ENCODE measurements around the gene RETSAT. TPM values are rescaled to one million over a fixed set of nuclear protein-coding genes. Genes with fewer than 3 reads are reported as not detected.
"Not testable (repeated sequence)": the region's sequence is repeated elsewhere in the genome, so short reads cannot be mapped to it uniquely, and the experiment has no call there.

Gene RETSAT
- total RNA-seq, 1 donor from 2014 or later: 34.1 TPM

DNA sequence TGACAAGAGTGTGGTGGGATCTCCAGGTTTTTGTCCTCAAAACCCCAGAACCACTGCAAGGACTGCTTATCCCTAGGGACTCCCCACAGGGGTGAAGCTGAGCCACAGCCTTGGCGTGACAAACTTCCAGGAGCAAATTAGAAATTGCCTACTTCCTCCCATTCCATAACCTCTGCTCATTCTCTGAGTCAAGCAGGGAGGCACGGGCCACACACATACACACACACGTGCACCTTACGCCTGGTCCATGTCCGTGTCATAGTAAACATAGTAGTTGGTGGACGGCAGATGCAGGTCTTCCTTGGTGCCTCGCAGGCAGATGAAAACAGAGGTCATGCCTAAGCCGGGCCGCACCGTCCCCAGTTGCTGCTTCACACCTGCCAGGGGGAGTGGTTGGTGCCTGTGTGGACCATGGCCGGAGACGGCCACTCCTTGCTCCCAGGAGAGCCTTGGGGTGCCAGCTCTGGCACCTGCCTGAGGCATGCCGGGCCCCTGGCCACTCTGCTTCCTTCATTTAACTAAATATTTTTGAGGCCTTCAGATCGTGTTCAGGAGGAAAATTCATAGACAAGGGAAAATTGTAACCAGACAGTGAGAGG, 9.9 kb downstream of the RETSAT start:
- TF ChIP-seq, protein P1, sequence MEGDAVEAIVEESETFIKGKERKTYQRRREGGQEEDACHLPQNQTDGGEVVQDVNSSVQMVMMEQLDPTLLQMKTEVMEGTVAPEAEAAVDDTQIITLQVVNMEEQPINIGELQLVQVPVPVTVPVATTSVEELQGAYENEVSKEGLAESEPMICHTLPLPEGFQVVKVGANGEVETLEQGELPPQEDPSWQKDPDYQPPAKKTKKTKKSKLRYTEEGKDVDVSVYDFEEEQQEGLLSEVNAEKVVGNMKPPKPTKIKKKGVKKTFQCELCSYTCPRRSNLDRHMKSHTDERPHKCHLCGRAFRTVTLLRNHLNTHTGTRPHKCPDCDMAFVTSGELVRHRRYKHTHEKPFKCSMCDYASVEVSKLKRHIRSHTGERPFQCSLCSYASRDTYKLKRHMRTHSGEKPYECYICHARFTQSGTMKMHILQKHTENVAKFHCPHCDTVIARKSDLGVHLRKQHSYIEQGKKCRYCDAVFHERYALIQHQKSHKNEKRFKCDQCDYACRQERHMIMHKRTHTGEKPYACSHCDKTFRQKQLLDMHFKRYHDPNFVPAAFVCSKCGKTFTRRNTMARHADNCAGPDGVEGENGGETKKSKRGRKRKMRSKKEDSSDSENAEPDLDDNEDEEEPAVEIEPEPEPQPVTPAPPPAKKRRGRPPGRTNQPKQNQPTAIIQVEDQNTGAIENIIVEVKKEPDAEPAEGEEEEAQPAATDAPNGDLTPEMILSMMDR (IDR thresholded peaks at IDR 0.05): no peak
- H3K27ac Mint-ChIP-seq (ENCODE audit: unreplicated experiment): no peak overlapping the region
- H3K36me3 Mint-ChIP-seq (ENCODE audit: unreplicated experiment): peaks cover 29% of the 10 kb centered on the region

DNA sequence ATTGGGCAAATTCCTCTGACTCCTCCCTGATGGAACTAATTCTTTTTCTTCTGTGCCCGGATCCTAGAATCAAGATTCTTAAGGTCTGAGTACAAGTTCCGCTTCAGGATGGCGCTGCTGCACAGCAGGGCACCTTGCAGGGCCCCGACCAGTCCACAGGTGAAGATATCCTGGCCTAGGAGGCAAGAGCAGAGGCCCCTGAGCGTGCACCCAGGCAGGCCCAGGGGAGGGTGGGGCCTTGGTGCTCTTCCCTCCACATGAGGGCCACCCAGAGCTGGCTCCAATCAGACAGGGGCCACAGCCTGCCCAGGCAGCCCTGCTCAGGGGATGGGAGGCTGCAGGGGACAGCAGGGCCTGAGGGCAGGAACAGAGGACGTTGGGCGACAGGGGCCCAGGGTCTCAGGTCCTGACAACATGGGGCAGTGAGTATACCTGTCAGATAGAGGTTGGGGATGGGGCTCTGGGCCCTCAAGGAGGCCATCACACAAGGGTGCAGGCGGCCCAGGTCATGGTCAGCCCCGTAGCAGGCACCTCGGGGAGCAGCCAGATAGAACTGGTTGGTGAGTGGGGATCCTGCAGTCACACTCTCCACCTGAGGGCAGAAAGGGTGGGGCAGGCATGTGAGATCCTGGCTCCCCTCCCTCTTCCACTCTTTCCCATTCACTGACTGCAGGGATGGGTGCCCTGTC, 11.0 kb downstream of the RETSAT start:
- not testable (repeated sequence) for DNase-seq (ENCODE audit: extremely low spot score, unreplicated experiment); H3K4me1 Mint-ChIP-seq (ENCODE audit: unreplicated experiment); H3K9me3 Mint-ChIP-seq (ENCODE audit: unreplicated experiment); H3K27ac Mint-ChIP-seq (ENCODE audit: unreplicated experiment); H3K4me3 Mint-ChIP-seq (ENCODE audit: unreplicated experiment)
- H3K36me3 Mint-ChIP-seq (ENCODE audit: unreplicated experiment): peaks cover 27% of the 10 kb centered on the region
- peaks cover 13% of the 10 kb centered on the region for H3K27me3 Mint-ChIP-seq (ENCODE audit: unreplicated experiment)

More for the DNA sequence above, 9.9 kb downstream of the RETSAT start:
- H3K27me3 Mint-ChIP-seq (ENCODE audit: unreplicated experiment): peaks cover 9% of the 10 kb centered on the region
- no peak for DNase-seq (ENCODE audit: extremely low spot score, unreplicated experiment)
- H3K9me3 Mint-ChIP-seq (ENCODE audit: unreplicated experiment): no peaks in the 10 kb centered on the region
- H3K4me3 Mint-ChIP-seq (ENCODE audit: unreplicated experiment): no peak overlapping the region
- H3K4me1 Mint-ChIP-seq (ENCODE audit: unreplicated experiment): no peaks in the 10 kb centered on the region

DNA sequence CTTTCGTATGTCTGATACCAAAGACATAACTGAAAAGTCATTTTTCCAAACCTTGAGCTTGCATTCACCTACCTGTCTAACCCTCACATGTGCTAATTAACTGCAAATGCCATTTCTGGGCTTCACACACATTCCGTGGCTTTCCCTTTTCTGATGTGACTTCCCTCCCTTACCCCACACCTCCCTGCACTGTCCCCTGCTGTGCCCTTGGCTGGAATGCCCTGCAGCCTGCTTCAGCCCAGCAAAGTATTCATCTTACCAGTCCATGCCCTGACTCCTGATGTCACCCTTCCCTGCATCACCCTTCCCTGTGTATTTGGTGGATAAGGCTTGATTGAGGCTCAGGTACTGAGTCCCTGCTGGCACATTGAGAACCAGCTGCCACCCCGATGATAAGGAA, 12.2 kb downstream of the RETSAT start:
- H3K27ac Mint-ChIP-seq (ENCODE audit: unreplicated experiment): no peak overlapping the region
- no peaks in the 10 kb centered on the region for H3K4me1 Mint-ChIP-seq (ENCODE audit: unreplicated experiment)
- peaks cover 21% of the 10 kb centered on the region for H3K36me3 Mint-ChIP-seq (ENCODE audit: unreplicated experiment)
- H3K9me3 Mint-ChIP-seq (ENCODE audit: unreplicated experiment): no peaks in the 10 kb centered on the region
- peaks cover 24% of the 10 kb centered on the region for H3K27me3 Mint-ChIP-seq (ENCODE audit: unreplicated experiment)
- no peak for DNase-seq (ENCODE audit: extremely low spot score, unreplicated experiment)
- H3K4me3 Mint-ChIP-seq (ENCODE audit: unreplicated experiment): no peak overlapping the region
- TF ChIP-seq, protein P1 (IDR thresholded peaks at IDR 0.05): no peak

DNA sequence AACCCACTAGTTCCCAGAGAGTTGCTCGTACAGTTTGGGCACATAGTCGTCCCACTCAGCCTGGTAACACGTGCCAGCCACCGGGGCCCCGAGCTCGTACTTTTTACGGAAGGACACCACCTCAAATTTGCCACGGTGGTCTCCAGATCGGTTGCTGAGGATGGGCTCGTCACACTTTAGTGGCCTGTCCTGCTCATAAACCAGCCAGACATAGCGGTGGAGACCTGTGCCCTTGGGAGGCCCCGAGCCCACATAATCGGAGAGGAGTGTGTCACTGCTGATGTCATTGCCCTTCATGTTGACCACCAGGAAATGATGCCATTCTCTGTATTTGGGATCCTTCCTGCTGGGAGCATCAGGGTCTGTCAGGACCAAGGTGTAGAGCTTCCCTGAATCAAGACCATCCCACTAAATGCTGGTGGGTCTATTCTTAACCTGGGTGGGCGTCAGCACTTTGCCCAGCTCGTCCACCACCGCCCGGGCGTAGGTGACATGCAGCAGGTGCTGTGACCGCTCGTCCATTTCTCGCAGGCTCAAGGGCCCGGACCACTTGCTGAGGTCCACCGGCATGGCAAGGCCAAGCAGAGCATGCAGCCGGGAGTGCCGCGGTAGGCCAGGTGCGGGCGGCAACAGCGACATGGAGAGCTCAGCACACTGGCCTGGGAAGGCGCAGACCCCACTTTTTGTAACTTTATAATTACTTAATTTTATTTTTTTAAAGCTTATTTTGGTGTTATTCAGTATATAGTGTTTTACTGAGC, 12.9 kb downstream of the RETSAT start:
- Mint-ChIP-seq H3K27me3 (ENCODE audit: unreplicated experiment) (peaks cover 24% of the 10 kb centered on the region), H3K27ac (ENCODE audit: unreplicated experiment) (no peak overlapping the region), H3K4me3 (ENCODE audit: unreplicated experiment) (no peak overlapping the region), H3K4me1 (ENCODE audit: unreplicated experiment) (no peaks in the 10 kb centered on the region), H3K36me3 (ENCODE audit: unreplicated experiment) (peaks cover 17% of the 10 kb centered on the region), H3K9me3 (ENCODE audit: unreplicated experiment) (no peaks in the 10 kb centered on the region)
- TF ChIP-seq, protein P1 (IDR thresholded peaks at IDR 0.05): no peak
- DNase-seq (ENCODE audit: extremely low spot score, unreplicated experiment): no peak

DNA sequence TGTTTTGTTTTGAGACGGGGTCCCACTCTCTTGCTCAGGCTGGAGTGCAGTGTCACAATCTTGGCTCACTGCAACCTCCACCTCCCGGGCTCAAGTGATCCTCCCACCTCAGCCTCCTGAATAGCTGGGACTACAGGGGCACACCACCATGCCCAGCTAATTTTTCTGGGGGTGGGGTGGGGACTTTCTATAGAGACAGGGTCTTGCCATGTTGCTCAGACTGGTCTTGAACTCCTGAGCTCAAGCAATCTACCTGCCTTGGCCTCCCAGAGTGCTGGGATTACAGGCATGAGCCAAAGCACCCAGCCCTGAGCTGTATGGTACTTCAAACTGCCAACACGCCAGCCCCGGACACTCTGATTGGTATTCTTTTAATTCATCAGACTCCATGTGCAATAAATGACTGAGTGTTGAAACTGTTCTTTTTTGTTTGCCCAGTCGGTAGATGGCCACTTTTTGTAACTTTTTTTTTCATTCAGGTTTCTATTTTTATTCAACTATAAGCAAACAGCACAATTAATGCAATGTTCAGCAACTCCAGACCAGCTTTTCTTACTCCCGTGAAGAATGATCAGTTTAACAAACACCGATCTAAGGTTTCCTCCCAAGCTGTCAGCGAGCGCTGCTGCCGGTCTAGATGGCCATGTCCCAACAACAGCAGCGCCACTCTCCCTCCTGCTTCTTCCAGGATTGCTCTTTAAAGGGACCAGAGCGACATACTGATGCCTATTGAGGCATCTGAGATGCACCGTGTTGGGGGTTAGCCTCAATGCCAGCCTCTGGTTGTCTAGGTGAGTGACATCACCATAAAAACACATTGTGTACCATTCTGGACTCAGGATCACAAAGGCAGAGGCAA, 14.1 kb downstream of the RETSAT start:
- TF ChIP-seq, protein P1 (IDR thresholded peaks at IDR 0.05): no peak
- Mint-ChIP-seq H3K36me3 (ENCODE audit: unreplicated experiment) (peaks cover 14% of the 10 kb centered on the region), H3K4me1 (ENCODE audit: unreplicated experiment) (no peaks in the 10 kb centered on the region), H3K27ac (ENCODE audit: unreplicated experiment) (no peak overlapping the region), H3K27me3 (ENCODE audit: unreplicated experiment) (peaks cover 24% of the 10 kb centered on the region), H3K4me3 (ENCODE audit: unreplicated experiment) (no peak overlapping the region), H3K9me3 (ENCODE audit: unreplicated experiment) (no peaks in the 10 kb centered on the region)
- no peak for DNase-seq (ENCODE audit: extremely low spot score, unreplicated experiment)

All from osteocyte (in vitro differentiated cells).